GM12873 (cell line): Measurements from ENCODE around the gene SEMA5A.

Experiments used
- TF ChIP-seq, protein P1 (sequence below): IDR thresholded peaks from 2 replicates; pipeline ENCODE4 v1.5.1; 2012; ENCODE audit warnings: low read depth, mild to moderate bottlenecking, moderate library complexity, low read length, control low read depth; ENCODE audit not compliant: insufficient read depth; ENCODE audit errors: missing control alignments

SEMA5A gene

DNA sequence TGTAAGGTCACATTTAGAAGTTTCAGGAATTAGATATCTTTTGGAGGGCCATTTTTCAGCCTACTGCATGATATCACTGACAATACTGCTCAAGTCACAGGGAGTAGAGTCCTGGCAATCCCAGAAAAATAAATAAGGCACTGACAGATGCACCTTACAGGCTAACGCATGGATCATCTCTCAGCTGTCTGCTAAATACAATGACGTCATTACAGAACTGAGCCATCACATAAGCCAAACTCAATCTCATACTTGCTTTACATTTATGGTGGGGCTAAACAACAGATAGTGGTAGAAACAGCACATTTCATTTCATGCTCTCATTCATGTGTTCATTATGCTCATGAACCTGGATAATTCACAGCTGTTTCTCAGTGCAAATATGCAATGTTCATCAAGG lies 243.7 kb downstream of the SEMA5A start:
- TF ChIP-seq, protein P1, sequence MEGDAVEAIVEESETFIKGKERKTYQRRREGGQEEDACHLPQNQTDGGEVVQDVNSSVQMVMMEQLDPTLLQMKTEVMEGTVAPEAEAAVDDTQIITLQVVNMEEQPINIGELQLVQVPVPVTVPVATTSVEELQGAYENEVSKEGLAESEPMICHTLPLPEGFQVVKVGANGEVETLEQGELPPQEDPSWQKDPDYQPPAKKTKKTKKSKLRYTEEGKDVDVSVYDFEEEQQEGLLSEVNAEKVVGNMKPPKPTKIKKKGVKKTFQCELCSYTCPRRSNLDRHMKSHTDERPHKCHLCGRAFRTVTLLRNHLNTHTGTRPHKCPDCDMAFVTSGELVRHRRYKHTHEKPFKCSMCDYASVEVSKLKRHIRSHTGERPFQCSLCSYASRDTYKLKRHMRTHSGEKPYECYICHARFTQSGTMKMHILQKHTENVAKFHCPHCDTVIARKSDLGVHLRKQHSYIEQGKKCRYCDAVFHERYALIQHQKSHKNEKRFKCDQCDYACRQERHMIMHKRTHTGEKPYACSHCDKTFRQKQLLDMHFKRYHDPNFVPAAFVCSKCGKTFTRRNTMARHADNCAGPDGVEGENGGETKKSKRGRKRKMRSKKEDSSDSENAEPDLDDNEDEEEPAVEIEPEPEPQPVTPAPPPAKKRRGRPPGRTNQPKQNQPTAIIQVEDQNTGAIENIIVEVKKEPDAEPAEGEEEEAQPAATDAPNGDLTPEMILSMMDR: no peak

DNA sequence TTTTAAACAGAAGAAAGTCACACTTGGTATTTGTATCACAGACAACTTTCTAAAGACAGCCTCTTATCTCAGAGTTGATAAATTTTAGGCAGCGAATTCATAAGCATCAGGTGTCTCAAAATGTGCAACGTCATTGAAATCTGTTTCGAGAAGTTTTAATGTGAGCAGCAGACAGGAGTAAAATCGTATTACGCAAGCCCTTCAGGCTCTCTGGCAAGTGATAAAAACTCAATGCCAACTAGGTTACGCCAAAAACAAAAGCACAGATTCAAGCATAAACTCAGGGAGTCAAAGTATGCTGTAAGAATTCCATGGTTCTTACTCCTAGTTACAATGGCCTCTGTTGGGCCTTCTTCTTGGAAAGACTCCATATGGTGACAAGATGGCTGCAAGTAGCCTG lies 244.7 kb downstream of the SEMA5A start:
- TF ChIP-seq, protein P1: no peak

DNA sequence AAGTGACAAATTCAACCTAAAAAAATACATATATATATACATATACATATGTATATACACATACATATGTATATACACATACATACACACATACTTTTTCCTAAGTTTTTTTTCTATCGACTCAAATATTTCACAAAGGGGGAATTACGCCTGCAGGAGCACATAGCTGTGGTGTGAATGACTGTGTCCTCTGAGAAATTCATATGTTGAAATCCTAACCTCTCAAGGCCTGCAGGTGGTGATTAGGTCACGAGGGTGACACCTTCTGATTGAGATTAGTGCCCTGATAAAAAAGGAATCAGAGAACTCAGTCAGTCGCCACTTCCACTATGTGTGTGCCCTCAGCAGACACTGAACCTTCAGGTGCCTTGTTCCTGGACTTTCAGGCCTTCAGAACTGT lies 248.7 kb downstream of the SEMA5A start:
- TF ChIP-seq, protein P1: no peak

DNA sequence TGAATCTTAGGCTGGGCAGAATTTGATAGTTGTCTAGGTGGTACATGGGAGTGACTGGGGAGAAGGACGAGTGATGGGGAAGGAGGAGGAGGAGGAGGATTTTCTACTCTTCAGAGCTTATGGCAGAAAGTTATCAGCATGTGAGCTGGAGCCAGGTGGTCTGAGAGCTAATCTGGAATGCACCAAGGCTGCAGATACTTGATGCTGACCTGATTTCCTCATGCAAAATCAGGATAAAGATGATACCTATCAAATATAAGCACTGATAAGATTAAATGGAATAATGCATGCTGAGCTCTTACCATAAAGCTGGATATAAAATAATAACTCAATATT lies 250.4 kb downstream of the SEMA5A start:
- TF ChIP-seq, protein P1: no peak

DNA sequence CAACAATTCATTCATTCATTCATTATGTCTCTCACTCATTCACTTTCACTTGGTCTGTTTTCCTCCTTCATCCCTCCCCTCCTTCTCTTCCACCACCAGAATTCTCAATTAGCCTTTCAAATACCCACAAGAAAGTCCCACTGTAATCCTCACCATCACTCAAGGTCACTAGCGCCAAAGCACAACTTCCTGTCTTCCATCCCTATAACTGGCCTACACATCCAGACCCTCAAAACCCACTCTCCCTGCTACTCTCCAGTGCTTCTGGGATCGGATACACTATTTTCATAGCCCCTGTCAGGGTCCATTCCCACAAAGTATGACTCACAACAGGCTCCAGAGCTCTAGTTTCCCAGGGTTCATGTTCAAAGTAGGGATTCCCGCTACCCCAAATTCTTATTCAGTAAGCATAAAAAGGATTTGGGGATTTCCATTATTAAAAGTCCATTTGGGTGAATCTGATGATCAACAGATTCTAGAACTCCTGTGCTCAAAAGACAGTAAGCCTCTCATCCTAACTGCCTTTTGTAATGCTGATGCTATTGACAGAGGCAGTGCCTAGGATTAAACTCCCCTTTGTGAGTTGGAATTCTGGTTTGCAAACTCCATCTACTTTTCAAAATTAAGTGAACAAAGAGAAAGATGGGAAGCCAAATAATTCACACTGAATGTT lies 250.9 kb downstream of the SEMA5A start:
- TF ChIP-seq, protein P1: no peak

DNA sequence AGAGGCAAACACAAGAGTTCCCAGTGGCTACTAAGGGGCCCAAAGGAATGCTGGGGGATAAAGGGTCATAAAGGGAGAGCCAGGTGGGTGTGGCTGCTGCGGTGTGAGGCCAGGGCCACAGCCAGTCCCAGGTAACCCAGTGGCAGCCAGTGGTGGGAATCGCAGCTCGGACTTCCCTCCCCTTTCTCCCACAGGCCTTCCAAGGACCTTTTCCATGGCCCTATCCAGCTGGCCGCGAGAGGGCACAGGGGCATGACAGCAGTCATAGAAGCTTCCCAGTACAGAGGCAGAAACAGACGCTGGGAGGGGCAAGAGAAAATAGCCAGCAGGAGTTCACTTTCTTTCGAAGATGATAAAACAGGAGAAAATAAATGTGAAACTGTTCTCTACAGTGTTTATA lies 257.6 kb downstream of the SEMA5A start:
- TF ChIP-seq, protein P1: no peak

DNA sequence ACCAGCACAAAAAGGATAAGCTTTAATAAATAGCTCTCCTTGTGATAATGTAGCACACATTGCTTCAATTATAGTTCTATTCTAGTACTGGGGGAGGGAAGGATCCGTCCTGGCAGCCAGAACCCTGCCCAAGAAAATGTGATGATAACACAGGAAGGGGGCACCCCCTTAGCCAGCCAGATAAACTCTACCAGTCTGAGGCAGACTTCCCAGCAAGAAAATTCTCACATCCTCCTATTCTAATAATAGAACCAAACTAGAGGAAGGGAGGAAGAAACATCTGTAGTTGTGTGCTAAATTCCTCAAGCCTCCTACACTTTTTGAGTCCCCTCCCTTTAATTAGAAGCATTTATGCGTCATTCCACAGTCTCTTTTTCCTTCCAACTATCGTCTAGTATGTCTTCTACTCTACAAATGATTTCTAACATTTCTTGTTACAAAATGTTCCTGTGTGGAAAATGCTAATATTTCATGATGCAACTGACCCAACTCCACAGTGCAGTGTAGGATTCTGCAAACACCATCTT lies 261.0 kb downstream of the SEMA5A start:
- TF ChIP-seq, protein P1: no peak

DNA sequence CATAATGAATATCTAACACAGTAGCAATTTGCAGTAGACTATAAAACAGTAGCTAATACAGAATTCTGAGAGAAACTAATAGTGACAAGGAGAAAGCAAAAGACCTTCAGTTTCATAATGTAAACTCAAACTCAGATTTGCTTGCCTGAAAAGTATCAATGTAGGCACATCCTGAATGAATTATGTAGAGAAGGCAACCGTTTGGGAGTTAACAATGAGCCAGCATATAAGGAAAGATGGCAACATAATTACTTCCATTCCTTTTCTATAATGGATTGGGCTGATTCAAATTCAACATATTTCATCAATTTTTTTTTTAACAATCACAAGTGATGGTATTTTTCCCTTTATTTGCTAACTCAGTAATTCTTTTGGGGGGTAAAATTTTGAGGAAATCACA lies 261.6 kb downstream of the SEMA5A start:
- TF ChIP-seq, protein P1: no peak
